ENCODE measurements around the gene SEC24D. TPM values are rescaled to one million over a fixed set of nuclear protein-coding genes. Genes with fewer than 3 reads are reported as not detected.
A peak's percentile ranks its signal among the peaks of the same experiment; 100 is the strongest.

SEC24D gene
- total RNA-seq, 5 donors from 2014 or later (not counting 1 experiment from before 2014, with no cell fraction given): 17.0 to 32.3 (median 21.7) TPM

- H3K4me3 Mint-ChIP-seq: no peak overlapping the region
- no peak overlapping the region for H3K27ac Mint-ChIP-seq
- H3K4me1 ChIP-seq (ENCODE audit: control insufficient read depth in 1 of 2, extremely low read depth in 1 of 2, insufficient read depth in 2 of 2, low read length in 2 of 2): peaks cover 7 to 8% of the 10 kb centered on the region in 2 experiments
- H3K4me3 ChIP-seq (ENCODE audit: control insufficient read depth in 1 of 2, extremely low read depth in 1 of 2, low read length in 1 of 2): no peak overlapping the region
- ChIA-PET CTCF (interaction anchor here (0.9 to 1.3 kb wide), 2 partner anchors 10 to 11 kb away, joined by 3 to 4 read pairs; partner anchors contain the start of gene SEC24D (in 1 of the 2)), POLR2A (no interaction called here)
- H3K27ac ChIP-seq (ENCODE audit: low read length): no peak overlapping the region
- H3K36me3 Mint-ChIP-seq: peaks cover under 1% of the 10 kb centered on the region
- H3K36me3 ChIP-seq (ENCODE audit: control insufficient read depth in 2 of 2, extremely low read depth in 1 of 2, insufficient read depth in 1 of 2, low read length in 1 of 2): no peaks in the 10 kb centered on the region
- peaks cover 16 to 19% (median 18%) of the 10 kb centered on the region in 3 donors for H3K4me1 Mint-ChIP-seq
- no peaks in the 10 kb centered on the region for H3K9me3 Mint-ChIP-seq
- DNase-seq (no peak), ATAC-seq (replicated peaks in 1 of 4) (no peak)
- WGBS (ENCODE audit: insufficient coverage): no CpG with 5 or more reads among the region's 1 CpG
- peaks cover 2 to 11% of the 10 kb centered on the region in 2 donors for H3K27me3 Mint-ChIP-seq
- H3K9me3 ChIP-seq: no peaks in the 10 kb centered on the region
- peaks cover 0 to 3% of the 10 kb centered on the region in 2 experiments for H3K27me3 ChIP-seq (replicated peaks in 1 of 2; ENCODE audit: control insufficient read depth in 2 of 2, extremely low read depth in 1 of 2, insufficient read depth in 2 of 2, low read length in 1 of 2)
These were observed 11.1 kb upstream of the SEC24D start for GRCh38 chr4:118846979-118847378.

GRCh38 chr4:118845552-118846050 lies 9.7 kb upstream of the SEC24D start:
- no peak for DNase-seq
- Mint-ChIP-seq H3K4me3 (no peak overlapping the region), H3K9me3 (no peaks in the 10 kb centered on the region), H3K36me3 (no peaks in the 10 kb centered on the region), H3K27me3 (peaks cover 2 to 11% of the 10 kb centered on the region in 2 donors), H3K4me1 (peaks cover 7 to 9% (median 7%) of the 10 kb centered on the region in 3 donors), H3K27ac (no peak overlapping the region)
- POLR2A ChIA-PET: interaction anchor here in 1 of 2 donors (0.6 kb wide), 1 partner anchor 439 kb away, joined by 3 read pairs; no protein-coding TSS in a partner anchor
- ATAC-seq (replicated peaks in 1 of 4): no peak
- CTCF ChIA-PET: no interaction called here
- Histone ChIP-seq H3K4me3 (ENCODE audit: control insufficient read depth in 1 of 2, extremely low read depth in 1 of 2, low read length in 1 of 2) (no peak overlapping the region), H3K4me1 (ENCODE audit: control insufficient read depth in 1 of 2, extremely low read depth in 1 of 2, insufficient read depth in 2 of 2, low read length in 2 of 2) (peaks cover under 1 to 5% of the 10 kb centered on the region in 2 experiments), H3K9me3 (no peaks in the 10 kb centered on the region), H3K27me3 (replicated peaks in 1 of 2; ENCODE audit: control insufficient read depth in 2 of 2, extremely low read depth in 1 of 2, insufficient read depth in 2 of 2, low read length in 1 of 2) (peaks cover 0 to 3% of the 10 kb centered on the region in 2 experiments), H3K27ac (ENCODE audit: low read length) (no peak overlapping the region), H3K36me3 (ENCODE audit: control insufficient read depth in 2 of 2, extremely low read depth in 1 of 2, insufficient read depth in 1 of 2, low read length in 1 of 2) (no peaks in the 10 kb centered on the region)

GRCh38 chr4:118843237-118843636 lies 7.3 kb upstream of the SEC24D start:
- H3K36me3 ChIP-seq (ENCODE audit: control insufficient read depth in 2 of 2, extremely low read depth in 1 of 2, insufficient read depth in 1 of 2, low read length in 1 of 2): no peaks in the 10 kb centered on the region
- H3K9me3 Mint-ChIP-seq: no peaks in the 10 kb centered on the region
- no peaks in the 10 kb centered on the region for H3K4me1 Mint-ChIP-seq
- CTCF ChIA-PET: interaction anchor here (0.6 to 0.7 kb wide), 2 partner anchors 19 to 441 kb away, joined by 3 read pairs; no protein-coding TSS in a partner anchor
- WGBS (ENCODE audit: insufficient coverage): 73% methylated on average over 2 of the region's 6 CpGs
- peaks cover 0 to under 1% of the 10 kb centered on the region in 2 experiments for H3K27me3 ChIP-seq (replicated peaks in 1 of 2; ENCODE audit: control insufficient read depth in 2 of 2, extremely low read depth in 1 of 2, insufficient read depth in 2 of 2, low read length in 1 of 2)
- POLR2A ChIA-PET: no interaction called here
- no peaks in the 10 kb centered on the region for H3K9me3 ChIP-seq
- H3K4me3 Mint-ChIP-seq: no peak overlapping the region
- no peaks in the 10 kb centered on the region for H3K4me1 ChIP-seq (ENCODE audit: control insufficient read depth in 1 of 2, extremely low read depth in 1 of 2, insufficient read depth in 2 of 2, low read length in 2 of 2)
- ATAC-seq (replicated peaks in 1 of 4) (no peak), DNase-seq (no peak)
- H3K36me3 Mint-ChIP-seq: no peaks in the 10 kb centered on the region
- no peak overlapping the region for H3K27ac Mint-ChIP-seq
- H3K27ac ChIP-seq (ENCODE audit: low read length): no peak overlapping the region
- H3K4me3 ChIP-seq (ENCODE audit: control insufficient read depth in 1 of 2, extremely low read depth in 1 of 2, low read length in 1 of 2): no peak overlapping the region
- H3K27me3 Mint-ChIP-seq: peaks cover 2 to 11% of the 10 kb centered on the region in 2 donors

- peaks cover 0 to 6% of the 10 kb centered on the region in 2 donors for H3K27me3 Mint-ChIP-seq
- WGBS (ENCODE audit: insufficient coverage): no CpG with 5 or more reads among the region's 3 CpGs
- H3K9me3 ChIP-seq: no peaks in the 10 kb centered on the region
- no peak overlapping the region for H3K4me3 Mint-ChIP-seq
- H3K36me3 Mint-ChIP-seq: no peaks in the 10 kb centered on the region
- H3K4me3 ChIP-seq (ENCODE audit: control insufficient read depth in 1 of 2, extremely low read depth in 1 of 2, low read length in 1 of 2): no peak overlapping the region
- no peaks in the 10 kb centered on the region for H3K27me3 ChIP-seq (replicated peaks in 1 of 2; ENCODE audit: control insufficient read depth in 2 of 2, extremely low read depth in 1 of 2, insufficient read depth in 2 of 2, low read length in 1 of 2)
- CTCF ChIA-PET: no interaction called here
- ATAC-seq (replicated peaks in 1 of 4): no peak
- POLR2A ChIA-PET: no interaction called here
- no peaks in the 10 kb centered on the region for H3K9me3 Mint-ChIP-seq
- H3K27ac Mint-ChIP-seq: no peak overlapping the region
- no peaks in the 10 kb centered on the region for H3K36me3 ChIP-seq (ENCODE audit: control insufficient read depth in 2 of 2, extremely low read depth in 1 of 2, insufficient read depth in 1 of 2, low read length in 1 of 2)
- H3K27ac ChIP-seq (ENCODE audit: low read length): no peak overlapping the region
- H3K4me1 ChIP-seq (ENCODE audit: control insufficient read depth in 1 of 2, extremely low read depth in 1 of 2, insufficient read depth in 2 of 2, low read length in 2 of 2): no peaks in the 10 kb centered on the region
- H3K4me1 Mint-ChIP-seq: no peaks in the 10 kb centered on the region
- no peak for DNase-seq
These were observed 6.1 kb upstream of the SEC24D start for GRCh38 chr4:118842055-118842454.

GRCh38 chr4:118839221-118839927 lies 3.4 kb upstream of the SEC24D start:
- Mint-ChIP-seq H3K4me1 (peaks cover 12 to 16% (median 15%) of the 10 kb centered on the region in 3 donors), H3K27ac (no peak overlapping the region), H3K4me3 (no peak overlapping the region), H3K36me3 (no peaks in the 10 kb centered on the region), H3K27me3 (peaks cover 0 to 3% of the 10 kb centered on the region in 2 donors), H3K9me3 (no peaks in the 10 kb centered on the region)
- WGBS (ENCODE audit: insufficient coverage): 33% methylated on average over 1 of the region's 3 CpGs
- DNase-seq: no peak
- no peaks in the 10 kb centered on the region for H3K27me3 ChIP-seq (replicated peaks in 1 of 2; ENCODE audit: control insufficient read depth in 2 of 2, extremely low read depth in 1 of 2, insufficient read depth in 2 of 2, low read length in 1 of 2)
- CTCF ChIA-PET: interaction anchor here in 1 of 2 donors (1.1 kb wide), 1 partner anchor 202 kb away, joined by 3 read pairs; no protein-coding TSS in a partner anchor
- H3K9me3 ChIP-seq: no peaks in the 10 kb centered on the region
- no peak overlapping the region for H3K4me3 ChIP-seq (ENCODE audit: control insufficient read depth in 1 of 2, extremely low read depth in 1 of 2, low read length in 1 of 2)
- peaks cover 2 to 9% of the 10 kb centered on the region in 2 experiments for H3K4me1 ChIP-seq (ENCODE audit: control insufficient read depth in 1 of 2, extremely low read depth in 1 of 2, insufficient read depth in 2 of 2, low read length in 2 of 2)
- H3K27ac ChIP-seq (ENCODE audit: low read length): no peak overlapping the region
- ATAC-seq (replicated peaks in 1 of 4): no peak
- POLR2A ChIA-PET: interaction anchor here in 1 of 2 donors (0.6 kb wide), 1 partner anchor 23 kb away, joined by 3 read pairs; no protein-coding TSS in a partner anchor
- no peaks in the 10 kb centered on the region for H3K36me3 ChIP-seq (ENCODE audit: control insufficient read depth in 2 of 2, extremely low read depth in 1 of 2, insufficient read depth in 1 of 2, low read length in 1 of 2)

- peaks cover 0 to 7% of the 10 kb centered on the region in 2 donors for H3K36me3 ChIP-seq (ENCODE audit: control insufficient read depth in 2 of 2, extremely low read depth in 1 of 2, insufficient read depth in 1 of 2, low read length in 1 of 2)
- ChIA-PET POLR2A (no interaction called here), CTCF (interaction anchor here (0.6 to 1.4 kb wide), 4 partner anchors 10 to 62 kb away, joined by 3 to 7 read pairs (median 6); no protein-coding TSS in a partner anchor)
- no peak for DNase-seq
- Mint-ChIP-seq H3K27ac (no peak overlapping the region), H3K36me3 (peaks cover 7% of the 10 kb centered on the region), H3K27me3 (no peaks in the 10 kb centered on the region), H3K4me1 (peaks cover 24 to 30% (median 26%) of the 10 kb centered on the region in 3 donors), H3K4me3 (peak overlapping the region; percentile 99 to 100 (median 99)), H3K9me3 (no peaks in the 10 kb centered on the region)
- no peaks in the 10 kb centered on the region for H3K27me3 ChIP-seq (replicated peaks in 1 of 2; ENCODE audit: control insufficient read depth in 2 of 2, extremely low read depth in 1 of 2, insufficient read depth in 2 of 2, low read length in 1 of 2)
- 90% methylated on average over 2 of the region's 4 CpGs for WGBS (ENCODE audit: insufficient coverage)
- no peak for ATAC-seq (replicated peaks in 1 of 4)
- H3K27ac ChIP-seq (ENCODE audit: low read length): no peak overlapping the region
- peaks cover 2 to 9% of the 10 kb centered on the region in 2 experiments for H3K4me1 ChIP-seq (ENCODE audit: control insufficient read depth in 1 of 2, extremely low read depth in 1 of 2, insufficient read depth in 2 of 2, low read length in 2 of 2)
- no peak overlapping the region for H3K4me3 ChIP-seq (ENCODE audit: control insufficient read depth in 1 of 2, extremely low read depth in 1 of 2, low read length in 1 of 2)
- no peaks in the 10 kb centered on the region for H3K9me3 ChIP-seq
These were observed 1.2 kb upstream of the SEC24D start for GRCh38 chr4:118837121-118837507.

Data from T-cell (primary cell).